NCI-H1694 (cell line): ENCODE measurements around the gene TRIO.
"Not testable (repeated sequence)": the region's sequence is repeated elsewhere in the genome, so short reads cannot be mapped to it uniquely, and the experiment has no call there.

Experiments used
- DNase-seq: peaks from one replicate; lab custom pipeline; 2025; lab: John Stamatoyannopoulos, UW

Gene TRIO

GRCh38 chr5:14186059-14186830 is 43.1 kb downstream of the TRIO start:
- DNase-seq, result no peak

- no peak for DNase-seq
Measured at GRCh38 chr5:14187157-14187556, 44.0 kb downstream of the TRIO start.

- no peak for DNase-seq
Measured at GRCh38 chr5:14187660-14188059, 44.5 kb downstream of the TRIO start.

DNA sequence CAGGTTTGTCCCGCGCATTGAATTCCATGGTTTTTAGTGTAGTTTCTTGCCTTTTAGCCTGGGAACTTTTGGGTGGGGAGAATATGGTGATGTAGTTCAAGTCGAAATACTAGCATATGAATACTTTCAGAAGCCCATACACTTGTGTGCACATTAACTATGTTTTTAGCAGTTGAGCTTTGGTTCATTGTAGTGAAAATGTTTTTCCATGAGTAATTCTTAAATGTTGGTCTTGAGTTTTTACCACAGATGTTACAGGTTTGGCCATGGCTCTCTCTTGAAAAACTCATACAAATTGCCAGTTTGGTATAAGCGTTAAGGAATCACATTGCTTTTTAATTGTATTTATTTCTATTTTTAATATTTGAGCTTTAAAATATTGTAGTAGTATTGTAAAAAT is 45.6 kb downstream of the TRIO start:
- no peak for DNase-seq

- DNase-seq, result no peak
Measured at GRCh38 chr5:14189680-14190079, 46.5 kb downstream of the TRIO start.

DNA sequence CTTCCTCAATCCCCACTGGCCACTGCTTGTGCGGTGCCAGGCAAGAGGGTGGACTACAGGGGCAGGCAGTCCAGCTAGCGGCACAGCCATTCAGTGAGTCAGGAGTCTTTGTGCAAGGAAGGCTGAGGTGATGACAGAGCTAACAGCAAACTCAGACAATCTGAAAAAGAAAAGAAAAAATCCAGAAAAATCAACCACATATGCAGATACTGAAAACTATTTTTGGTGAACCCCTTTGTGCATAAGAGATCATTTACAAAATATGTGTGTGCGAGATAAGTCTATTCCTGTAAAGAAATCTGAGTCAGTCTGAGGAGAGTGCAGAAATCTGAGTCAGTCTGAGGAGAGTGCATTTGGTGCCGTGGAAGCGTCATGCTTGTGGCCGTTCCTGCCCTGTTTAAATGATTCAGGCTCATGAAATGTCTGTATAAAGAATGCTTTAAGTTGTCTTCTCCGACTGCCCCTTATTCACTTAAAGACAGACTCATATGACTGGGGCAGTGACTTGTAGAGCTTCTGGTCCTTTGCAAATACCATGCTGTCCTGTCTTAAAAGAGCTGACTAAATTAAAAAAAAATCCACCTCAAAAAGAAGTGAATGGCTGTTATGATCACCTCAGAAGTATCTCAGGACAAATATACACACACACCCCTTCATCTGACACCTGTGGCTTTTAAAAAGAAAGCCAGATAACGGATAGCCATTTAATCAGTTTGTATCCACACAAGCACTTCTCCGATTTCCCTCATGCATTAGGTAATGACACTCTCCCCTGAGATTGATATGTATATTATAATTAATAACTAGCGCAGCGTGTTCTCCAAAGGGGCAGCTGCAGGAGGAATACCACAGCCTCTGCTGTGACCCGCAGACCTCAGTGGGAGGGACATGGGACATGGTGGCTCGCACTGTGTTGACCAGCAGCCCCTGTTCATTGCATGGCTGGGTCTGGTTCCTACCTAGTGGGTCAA is 47.3 kb downstream of the TRIO start:
- DNase-seq, result no peak

- no peak for DNase-seq
Measured at GRCh38 chr5:14191325-14191724, 48.2 kb downstream of the TRIO start.

DNA sequence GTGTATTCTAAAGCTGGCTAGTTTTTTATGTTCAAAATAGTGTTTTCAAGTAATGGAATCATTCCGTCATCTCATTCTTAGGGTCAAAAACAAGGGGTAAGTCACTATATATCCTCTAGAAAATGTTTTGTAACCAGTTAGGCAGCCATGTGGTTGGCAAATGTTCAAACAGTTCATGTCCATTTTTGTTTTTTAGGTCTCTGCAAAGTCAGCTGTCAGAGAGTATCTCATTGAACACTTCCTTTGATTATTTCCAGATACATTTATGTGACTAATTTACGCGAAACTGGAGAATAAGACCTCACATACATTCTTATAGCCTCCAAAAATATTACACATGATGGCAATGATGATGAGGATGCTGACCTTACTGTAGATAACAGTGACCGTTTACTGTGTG is 50.4 kb downstream of the TRIO start:
- no peak for DNase-seq

- DNase-seq, result no peak
Measured at GRCh38 chr5:14195588-14195987, 52.4 kb downstream of the TRIO start.

GRCh38 chr5:14197056-14197455 is 53.9 kb downstream of the TRIO start:
- DNase-seq, result no peak

DNA sequence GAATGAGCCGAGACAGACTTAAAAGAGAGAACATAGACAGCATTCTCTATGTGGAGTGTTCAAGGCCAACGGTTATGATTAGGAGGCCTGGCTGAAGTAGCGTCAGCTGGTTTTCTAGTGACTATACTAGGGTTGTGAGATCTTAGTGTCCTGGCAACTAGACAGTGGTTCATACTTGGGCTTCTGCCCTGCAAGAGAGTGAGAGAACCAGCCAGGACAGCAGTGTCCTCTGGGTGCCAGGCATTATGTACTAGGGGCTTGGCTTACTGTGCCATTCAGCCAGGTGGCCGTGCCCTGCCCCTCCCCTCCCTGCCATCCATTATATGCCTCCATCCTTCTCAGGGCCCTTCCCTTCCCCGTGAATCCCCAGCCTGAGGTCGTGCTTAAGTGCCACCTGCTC is 56.8 kb downstream of the TRIO start:
- no peak for DNase-seq

DNA sequence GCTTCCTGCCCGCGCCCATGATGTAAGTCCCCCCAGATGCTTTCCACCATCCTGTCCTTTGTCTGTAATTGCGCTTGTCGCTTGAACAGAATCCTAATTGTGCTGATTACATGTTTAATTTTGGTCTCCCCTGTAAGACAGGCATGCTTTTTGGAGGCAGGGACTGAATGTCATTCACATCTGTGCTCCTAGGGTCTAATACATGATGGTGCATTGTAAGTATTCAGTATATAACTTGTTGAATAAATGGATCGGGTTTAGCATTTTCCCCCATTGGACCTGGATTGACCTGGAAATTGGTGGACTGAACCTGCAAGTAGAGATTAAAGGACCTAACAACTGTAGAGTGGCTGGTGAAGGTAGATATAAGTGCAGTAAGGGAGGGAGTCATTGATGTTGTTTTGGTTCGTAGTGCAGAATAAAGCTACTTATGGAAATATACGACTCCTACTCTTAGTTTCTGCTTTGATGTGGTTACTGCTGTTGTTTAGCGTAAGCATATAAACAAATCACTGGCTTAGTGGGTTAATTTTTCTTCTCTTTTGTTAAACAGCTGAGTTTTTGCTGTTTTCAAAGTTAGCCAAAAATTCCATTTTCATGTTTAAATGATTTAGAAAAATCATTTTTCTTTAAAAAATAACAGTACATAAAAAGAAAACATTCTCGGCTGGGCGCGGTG is 57.3 kb downstream of the TRIO start:
- no peak for DNase-seq

DNA sequence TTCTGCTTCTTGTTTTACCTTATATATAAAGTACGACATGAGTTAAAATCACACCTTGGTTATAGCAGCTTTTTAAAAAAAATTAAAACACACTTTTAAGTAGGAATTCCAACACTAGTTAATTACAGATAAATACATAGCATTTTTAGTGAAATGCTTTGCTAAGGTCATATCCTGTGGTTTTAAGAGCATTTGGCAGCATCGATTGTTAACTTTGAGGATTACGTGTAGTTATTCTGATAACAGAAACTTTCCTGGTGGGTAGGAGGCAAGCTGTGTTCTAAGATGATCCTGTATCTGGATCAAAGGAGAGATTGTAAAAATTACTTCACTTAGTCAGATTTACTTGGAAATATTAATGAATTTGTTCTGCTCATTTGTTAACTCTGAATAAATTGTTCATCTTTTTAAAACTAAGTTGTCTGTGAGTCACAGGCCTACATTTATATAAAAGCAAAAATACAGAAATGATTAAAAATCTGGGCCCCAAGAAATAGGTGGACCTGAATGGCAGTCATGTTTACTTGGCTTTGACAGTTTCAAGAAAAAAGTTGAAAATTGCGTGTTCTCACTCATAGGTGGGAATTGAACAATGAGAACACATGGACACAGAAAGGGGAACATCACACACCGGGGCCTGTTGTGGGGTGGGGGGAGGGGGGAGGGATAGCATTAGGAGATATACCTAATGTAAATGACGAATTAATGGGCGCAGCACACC is 58.3 kb downstream of the TRIO start:
- no peak for DNase-seq

- DNase-seq, result no peak
Measured at GRCh38 chr5:14202462-14202861, 59.3 kb downstream of the TRIO start.

- DNase-seq, result no peak
Measured at GRCh38 chr5:14204011-14204670, 61.0 kb downstream of the TRIO start.

DNA sequence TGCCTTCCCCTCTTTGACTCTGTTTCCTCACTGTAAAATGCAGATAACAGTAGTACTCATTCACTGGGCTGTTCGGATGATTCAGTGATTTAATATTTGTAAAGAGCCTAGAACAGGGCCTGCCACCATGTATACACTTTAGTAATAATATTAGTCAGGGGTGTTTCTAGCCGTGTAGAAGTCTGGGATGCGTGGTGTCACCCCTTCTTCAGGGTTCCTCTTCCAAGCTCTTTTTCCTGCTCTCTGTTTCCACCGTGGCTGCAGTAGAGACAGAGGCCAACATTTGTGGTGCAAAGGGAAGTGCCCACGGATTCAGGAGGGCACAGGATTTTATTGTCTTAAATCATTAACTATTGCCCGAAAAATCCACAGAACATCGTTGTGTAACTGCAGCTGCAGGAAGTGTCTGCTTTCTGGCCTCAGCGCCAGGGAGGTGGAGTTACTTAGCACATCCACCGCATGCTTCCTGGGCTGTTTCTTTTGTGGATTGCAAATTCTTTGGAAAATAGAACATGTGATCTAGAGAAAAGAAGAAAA is 61.7 kb downstream of the TRIO start:
- no peak for DNase-seq

GRCh38 chr5:14206028-14206725 is 63.0 kb downstream of the TRIO start:
- no peak for DNase-seq

- DNase-seq, result not testable (repeated sequence)
Measured at GRCh38 chr5:14207428-14207827, 64.3 kb downstream of the TRIO start.

DNA sequence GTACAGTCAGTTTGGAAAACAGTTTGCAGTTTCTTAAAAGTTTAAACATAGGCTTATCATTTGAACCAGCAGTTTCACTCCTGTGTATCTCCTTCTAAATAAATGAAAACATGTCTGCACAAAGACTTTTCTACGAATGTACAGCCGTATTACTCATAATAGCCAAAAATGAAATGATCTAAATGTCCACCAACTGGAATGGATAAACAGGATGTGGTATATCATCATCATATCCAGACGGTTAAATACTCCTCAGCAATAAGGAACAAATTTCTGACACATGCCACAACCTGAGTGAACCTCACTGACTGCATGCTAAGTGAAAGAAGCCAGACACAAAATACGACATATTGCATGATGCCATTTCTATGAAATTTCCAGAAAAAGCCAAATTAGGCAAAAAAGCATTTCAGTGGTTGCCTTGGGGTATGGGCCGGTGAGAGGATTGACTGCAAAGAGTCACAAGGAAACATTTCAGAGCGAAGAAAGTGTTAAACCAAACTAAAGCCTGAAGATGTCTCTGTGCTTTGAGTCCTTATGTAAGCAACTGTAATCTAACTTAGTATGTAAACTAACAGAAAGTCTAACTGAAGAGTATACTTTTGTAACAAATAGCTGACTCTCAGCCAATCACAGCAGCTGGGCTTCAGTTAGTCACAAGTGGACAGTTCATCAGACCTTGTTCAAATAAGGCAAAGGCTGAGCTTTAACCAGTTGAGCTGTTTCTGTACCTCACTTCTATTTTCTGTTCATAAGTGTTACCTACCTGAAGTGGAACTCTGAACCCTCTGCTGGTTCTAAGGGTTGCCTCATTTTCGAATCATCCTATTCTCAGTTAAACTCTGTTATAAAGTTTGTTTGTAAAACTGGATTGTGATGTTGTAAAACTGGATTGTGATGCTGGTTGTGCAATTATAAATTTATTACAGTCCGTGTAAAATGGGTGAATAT is 65.2 kb downstream of the TRIO start:
- DNase-seq, result no peak
